Measurements from ENCODE around the gene FIBP.
"Not testable (repeated sequence)": the region's sequence is repeated elsewhere in the genome, so short reads cannot be mapped to it uniquely, and the experiment has no call there.

Gene FIBP

GRCh38 chr11:65912845-65913244 is 24.6 kb upstream of the FIBP start:
- no peak for DNase-seq

- peak; percentile 10 for DNase-seq
These were observed 23.7 kb upstream of the FIBP start for GRCh38 chr11:65911682-65912568.

GRCh38 chr11:65907878-65908277 is 19.6 kb upstream of the FIBP start:
- DNase-seq, result no peak

GRCh38 chr11:65906602-65907001 is 18.3 kb upstream of the FIBP start:
- no peak for DNase-seq

- DNase-seq, result no peak
These were observed 15.4 kb upstream of the FIBP start for GRCh38 chr11:65903715-65904114.

GRCh38 chr11:65903068-65903481 is 14.8 kb upstream of the FIBP start:
- DNase-seq, result no peak

GRCh38 chr11:65900899-65901180 is 12.6 kb upstream of the FIBP start:
- no peak for DNase-seq

- peak; percentile 67 for DNase-seq
These were observed 12.0 kb upstream of the FIBP start, which contains the start of gene FOSL1 for GRCh38 chr11:65900125-65900898. Gene FOSL1 (minus strand): TSS chr11:65900388. CDS start chr11:65900339, 49 bp downstream.

- DNase-seq, result no peak
These were observed 11.3 kb upstream of the FIBP start for GRCh38 chr11:65899356-65900124.

- no peak for DNase-seq
These were observed 10.5 kb upstream of the FIBP start for GRCh38 chr11:65898656-65899355.

- DNase-seq, result no peak
These were observed 8.8 kb upstream of the FIBP start for GRCh38 chr11:65897020-65897471.

GRCh38 chr11:65896034-65896999 is 8.0 kb upstream of the FIBP start:
- DNase-seq, result no peak

GRCh38 chr11:65895482-65895981 is 7.3 kb upstream of the FIBP start:
- DNase-seq, result no peak

GRCh38 chr11:65894034-65894591 is 5.8 kb upstream of the FIBP start:
- DNase-seq, result no peak

GRCh38 chr11:65892661-65893317 is 4.5 kb upstream of the FIBP start:
- no peak for DNase-seq

- not testable (repeated sequence) for DNase-seq
These were observed 3.9 kb upstream of the FIBP start for GRCh38 chr11:65892137-65892540.

GRCh38 chr11:65891219-65892136 is 3.2 kb upstream of the FIBP start:
- DNase-seq, result no peak

- DNase-seq, result peak; percentile 86
These were observed 2.3 kb upstream of the FIBP start, which contains the start of gene CCDC85B for GRCh38 chr11:65890324-65891218. Gene CCDC85B (plus strand): TSS chr11:65890673. CDS start chr11:65890784, 111 bp downstream.

Data from DMS79 treated with DMSO at 0.1 percent for 48 hours (cell line).